GM12872 (cell line): ENCODE data around the gene MEGF9.

ENCODE experiments used
- TF ChIP-seq, protein P1 (sequence below): IDR thresholded peaks from 3 replicates; pipeline ENCODE4 v1.5.1; 2011; ENCODE audit warnings: low read depth, mild to moderate bottlenecking, low read length, moderate library complexity; ENCODE audit not compliant: insufficient read depth

The MEGF9 gene

DNA sequence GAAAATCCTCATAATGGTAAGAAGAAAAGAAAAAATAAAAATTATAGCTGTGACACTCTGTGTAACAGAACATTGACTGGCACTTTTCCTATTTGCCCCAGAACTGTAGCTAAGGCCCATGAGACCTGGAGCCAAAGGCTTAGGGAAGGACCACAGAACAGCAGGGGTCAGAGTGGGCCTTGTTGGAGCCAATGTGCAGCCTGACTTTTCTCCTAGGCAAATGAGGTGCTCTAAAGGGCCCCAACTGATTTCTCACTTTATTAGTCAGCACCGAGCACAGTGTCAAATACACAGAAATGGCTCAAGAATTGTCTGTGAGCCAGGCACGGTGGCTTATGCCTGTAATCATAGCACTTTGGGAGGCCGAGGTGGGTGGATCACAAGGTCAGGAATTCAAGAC lies 4.0 kb upstream of the MEGF9 start:
- TF ChIP-seq, protein P1, sequence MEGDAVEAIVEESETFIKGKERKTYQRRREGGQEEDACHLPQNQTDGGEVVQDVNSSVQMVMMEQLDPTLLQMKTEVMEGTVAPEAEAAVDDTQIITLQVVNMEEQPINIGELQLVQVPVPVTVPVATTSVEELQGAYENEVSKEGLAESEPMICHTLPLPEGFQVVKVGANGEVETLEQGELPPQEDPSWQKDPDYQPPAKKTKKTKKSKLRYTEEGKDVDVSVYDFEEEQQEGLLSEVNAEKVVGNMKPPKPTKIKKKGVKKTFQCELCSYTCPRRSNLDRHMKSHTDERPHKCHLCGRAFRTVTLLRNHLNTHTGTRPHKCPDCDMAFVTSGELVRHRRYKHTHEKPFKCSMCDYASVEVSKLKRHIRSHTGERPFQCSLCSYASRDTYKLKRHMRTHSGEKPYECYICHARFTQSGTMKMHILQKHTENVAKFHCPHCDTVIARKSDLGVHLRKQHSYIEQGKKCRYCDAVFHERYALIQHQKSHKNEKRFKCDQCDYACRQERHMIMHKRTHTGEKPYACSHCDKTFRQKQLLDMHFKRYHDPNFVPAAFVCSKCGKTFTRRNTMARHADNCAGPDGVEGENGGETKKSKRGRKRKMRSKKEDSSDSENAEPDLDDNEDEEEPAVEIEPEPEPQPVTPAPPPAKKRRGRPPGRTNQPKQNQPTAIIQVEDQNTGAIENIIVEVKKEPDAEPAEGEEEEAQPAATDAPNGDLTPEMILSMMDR, result no peak

DNA sequence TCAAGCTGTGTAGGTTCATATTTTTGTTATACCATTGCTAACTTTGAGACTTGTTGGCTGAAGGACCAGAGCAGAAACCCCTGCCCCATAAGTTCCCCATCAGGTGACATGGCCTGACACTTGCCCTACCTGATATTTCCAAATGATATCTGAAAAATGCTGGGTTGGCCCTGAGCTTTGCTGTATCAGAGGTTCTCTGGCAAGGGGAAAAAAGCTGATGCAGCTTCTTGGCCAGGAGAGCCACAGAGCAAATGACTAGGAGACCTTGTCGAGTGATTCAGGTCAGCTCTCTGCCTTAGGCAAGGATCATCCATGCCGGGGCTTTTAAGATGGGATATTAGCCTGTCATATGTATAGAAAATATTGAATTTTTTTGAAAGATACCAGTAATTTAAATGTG lies 2.9 kb upstream of the MEGF9 start:
- TF ChIP-seq, protein P1, result no peak

DNA sequence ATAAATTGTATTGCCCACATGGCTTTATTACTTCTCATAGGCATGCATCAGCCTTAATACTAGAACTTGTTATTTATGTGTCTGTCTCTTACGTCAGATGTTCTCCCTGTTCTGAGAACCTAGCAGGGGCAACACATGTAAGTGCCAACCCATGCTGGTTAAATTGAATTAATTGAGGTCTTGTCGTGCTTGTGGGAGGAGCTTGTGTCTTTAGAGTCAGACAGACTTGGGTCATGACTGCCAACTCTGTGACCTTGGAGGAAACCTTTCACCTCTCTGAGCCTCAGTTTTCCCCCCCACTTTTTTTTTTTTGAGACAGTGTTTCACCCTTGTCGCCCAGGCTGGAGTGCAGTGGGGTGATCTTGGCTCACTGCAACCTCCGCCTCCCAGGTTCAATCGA lies 2.2 kb upstream of the MEGF9 start:
- TF ChIP-seq, protein P1, result no peak

DNA sequence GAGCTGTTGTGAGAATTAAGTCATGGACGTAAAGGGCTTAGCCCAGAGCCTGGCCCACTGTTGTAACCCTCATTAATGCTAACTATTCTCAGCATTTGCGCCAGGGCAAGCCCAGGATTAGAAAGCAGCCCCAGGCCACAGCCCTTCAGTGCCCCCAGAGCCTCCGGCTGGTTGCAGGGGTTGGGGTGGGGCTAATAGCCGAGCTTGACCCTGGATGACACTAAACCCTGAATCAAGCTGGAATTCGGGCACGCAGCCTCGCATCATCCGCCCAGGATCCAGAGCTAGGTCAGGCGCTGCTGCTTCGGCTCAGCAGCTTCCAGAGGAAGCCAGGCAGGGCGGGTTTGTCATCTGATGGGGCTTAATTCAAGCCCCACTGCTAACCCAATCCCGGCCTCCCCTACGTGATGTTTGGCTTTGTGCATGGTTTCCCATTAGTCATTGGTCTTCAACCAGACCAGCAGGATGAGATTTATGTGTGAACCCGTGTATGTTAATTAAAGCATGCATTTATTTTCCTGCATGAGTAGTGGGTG lies 1.2 kb upstream of the MEGF9 start:
- TF ChIP-seq, protein P1, result no peak

DNA sequence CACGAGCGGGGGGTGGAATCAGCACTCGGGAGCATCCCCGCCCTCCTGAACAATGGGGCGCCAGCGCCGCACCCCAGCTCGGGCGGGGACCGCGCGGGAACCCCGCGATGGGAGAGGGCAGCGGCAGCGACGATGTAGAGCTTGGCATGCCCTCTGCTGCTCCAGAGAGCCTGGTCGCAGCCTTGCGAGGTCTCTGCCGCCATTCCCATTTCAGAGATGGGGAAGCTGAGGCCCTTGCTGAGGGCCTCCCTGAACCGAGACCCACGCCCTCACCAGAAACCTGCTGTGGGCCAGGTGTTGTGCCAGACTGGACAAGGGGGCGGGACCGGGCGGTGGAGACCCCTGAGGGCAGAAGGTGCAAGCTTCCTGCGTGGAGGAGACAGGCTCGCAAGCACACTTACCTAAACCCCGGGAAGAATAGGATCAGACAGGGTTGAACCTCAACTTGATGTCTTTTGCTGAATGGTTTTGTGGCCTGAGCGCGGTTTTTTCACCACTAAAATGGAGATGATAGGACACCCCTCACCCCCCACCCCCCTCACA lies 647 bp upstream of the MEGF9 start:
- TF ChIP-seq, protein P1, result no peak

DNA sequence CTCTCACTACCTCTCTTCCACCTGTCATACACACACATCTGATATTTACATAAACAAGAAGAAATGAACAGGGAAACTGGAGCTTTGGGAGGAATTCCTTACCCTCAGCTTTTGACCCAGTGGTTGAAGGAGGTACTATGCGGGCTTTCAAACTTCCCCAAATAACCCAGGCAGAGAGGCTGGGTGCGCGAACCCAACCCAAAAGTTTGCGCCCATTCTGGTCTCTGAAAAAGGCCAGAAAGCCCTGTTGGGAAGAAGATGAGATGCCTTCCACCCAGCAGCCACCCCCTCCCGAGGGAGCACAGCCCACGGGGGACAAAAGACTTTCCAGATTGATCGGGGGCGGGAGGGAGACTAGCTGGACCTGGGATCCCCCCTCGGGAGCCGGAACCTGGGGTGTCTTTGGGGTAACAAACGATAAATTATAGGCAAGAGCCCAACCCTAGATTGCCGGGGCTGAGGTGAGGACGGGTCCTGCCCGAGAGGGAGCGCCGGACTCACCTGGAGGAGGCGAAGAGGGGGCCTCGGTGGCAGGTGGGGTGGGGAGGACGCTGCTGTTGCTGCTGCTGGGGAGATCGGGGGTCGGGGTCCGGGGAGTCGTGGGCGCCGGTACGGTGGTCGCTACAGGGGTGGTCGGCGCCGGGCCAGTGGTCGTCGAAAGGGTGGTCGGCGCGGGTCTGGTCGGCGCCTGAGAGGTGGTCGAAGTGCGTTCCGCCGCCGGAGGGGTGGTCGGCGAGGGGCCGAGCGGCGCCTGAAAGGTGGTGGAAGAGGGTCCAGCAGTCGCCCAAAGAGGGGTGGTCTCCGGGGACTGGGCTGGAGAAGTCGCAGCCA lies 798 bp downstream of the MEGF9 start:
- TF ChIP-seq, protein P1, result no peak

DNA sequence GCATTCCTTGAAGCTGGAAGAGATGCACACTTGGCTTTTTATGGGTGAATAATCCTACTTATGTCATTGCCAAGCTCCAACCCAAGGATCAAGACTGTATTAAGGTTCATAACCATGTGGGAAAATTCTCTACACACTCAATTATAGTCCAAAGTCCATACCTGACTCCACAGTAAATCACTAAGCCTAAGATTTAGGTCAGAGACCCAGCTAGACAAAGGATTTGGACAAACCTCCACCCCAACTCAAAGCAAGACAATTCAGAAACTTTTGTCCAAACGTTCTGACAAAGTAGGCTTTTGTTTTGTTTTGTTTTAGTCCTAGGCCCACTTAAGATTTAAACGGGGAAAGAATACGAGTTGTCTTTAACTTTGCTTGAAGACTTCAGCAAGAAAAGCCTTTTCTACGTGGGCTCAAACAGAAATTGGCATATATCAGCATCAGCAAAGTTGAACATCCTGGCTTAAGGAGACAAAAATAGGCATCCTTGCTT lies 1.7 kb downstream of the MEGF9 start:
- TF ChIP-seq, protein P1, result no peak
